WTC11 (cell line): ENCODE data around the gene OR2G2. TPM values are rescaled to one million over a fixed set of nuclear protein-coding genes. Genes with fewer than 3 reads are reported as not detected.

Experiments
- ATAC-seq: fragments of 200-7000 bp; cut with Tn5 transposase; 2 replicates; pipeline ENCODE4 v1.10.0; 2021; ENCODE audit warnings: mild to moderate bottlenecking, moderate library complexity
- CTCF ChIA-PET: fragments of 300-600 bp; sonication (Branson Sonifier 250); formaldehyde crosslinking; loops from one replicate; lab custom pipeline; 2021; ENCODE audit warnings: antibody characterized with exemption; lab: Charles Lee
- POLR2A ChIA-PET: fragments of 350-600 bp; sonication (Branson Sonifier 250); formaldehyde crosslinking; loops from one replicate; lab custom pipeline; 2021; ENCODE audit warnings: antibody characterized with exemption; lab: Charles Lee
- DNase-seq: peaks from one replicate; pipeline ENCODE4 v3.0.0; 2021; ENCODE audit warnings: low spot score
- H3K27ac Mint-ChIP-seq: 2 replicates; pipeline ENCODE4 v1.8.0; 2021; ENCODE audit warnings: mixed read lengths
- H3K27me3 Mint-ChIP-seq: 2 replicates; pipeline ENCODE4 v1.8.0; 2021; ENCODE audit warnings: low read depth, mild to moderate bottlenecking, moderate library complexity, mixed read lengths
- H3K36me3 Mint-ChIP-seq: 2 replicates; pipeline ENCODE4 v1.8.0; 2021; ENCODE audit warnings: mixed read lengths
- H3K4me1 Mint-ChIP-seq: 2 replicates; pipeline ENCODE4 v1.8.0; 2022; ENCODE audit warnings: mixed read lengths
- H3K4me3 Mint-ChIP-seq: 2 replicates; pipeline ENCODE4 v1.8.0; 2021; ENCODE audit warnings: mild to moderate bottlenecking, moderate library complexity, mixed read lengths
- H3K9me3 Mint-ChIP-seq: 2 replicates; pipeline ENCODE4 v1.8.0; 2021; ENCODE audit warnings: mixed read lengths
- AR ChIP-seq: fragments of 250-450 bp; sonication (Bioruptor Pico); IDR thresholded peaks from 2 replicates; pipeline ENCODE4 v1.9.0; 2021; ENCODE audit warnings: mild to moderate bottlenecking
- ARID4B ChIP-seq: sonication (generic); formaldehyde crosslinking; IDR thresholded peaks from 2 replicates; pipeline ENCODE4 v1.8.0; 2023; ENCODE audit warnings: missing genetic modification reagents, mild to moderate bottlenecking, borderline replicate concordance
- ATF3 ChIP-seq: sonication (generic); formaldehyde crosslinking; conservative IDR thresholded peaks from 2 replicates; pipeline ENCODE4 v1.8.1; 2022; ENCODE audit warnings: mild to moderate bottlenecking, missing genetic modification reagents
- ESRRA ChIP-seq: sonication (generic); formaldehyde crosslinking; IDR thresholded peaks from 2 replicates; pipeline ENCODE4 v1.8.1; 2022; ENCODE audit warnings: mild to moderate bottlenecking, missing genetic modification reagents, borderline replicate concordance
- GABPB1 ChIP-seq: sonication (generic); formaldehyde crosslinking; IDR thresholded peaks from 2 replicates; pipeline ENCODE4 v1.8.1; 2023; ENCODE audit warnings: mild to moderate bottlenecking, missing genetic modification reagents
- GTF2I ChIP-seq: fragments of 250-450 bp; sonication (Bioruptor Pico); conservative IDR thresholded peaks from 2 replicates; pipeline ENCODE4 v1.4.0; 2021; ENCODE audit warnings: mild to moderate bottlenecking
- HMGA2 ChIP-seq: fragments of 250-450 bp; sonication (Bioruptor Pico); IDR thresholded peaks from 2 replicates; pipeline ENCODE4 v1.4.0; 2021; ENCODE audit warnings: mild to moderate bottlenecking, moderate library complexity
- KAT7 ChIP-seq: sonication (generic); formaldehyde crosslinking; IDR thresholded peaks from 2 replicates; pipeline ENCODE4 v1.8.1; 2023; ENCODE audit warnings: missing genetic modification reagents, mild to moderate bottlenecking, borderline replicate concordance
- MLX ChIP-seq: sonication (generic); formaldehyde crosslinking; IDR thresholded peaks from 2 replicates; pipeline ENCODE4 v1.8.1; 2023; ENCODE audit warnings: mild to moderate bottlenecking, missing genetic modification reagents, moderate library complexity
- MXD4 ChIP-seq: fragments of 250-450 bp; sonication (Bioruptor Pico); IDR thresholded peaks from 2 replicates; pipeline ENCODE4 v1.8.0; 2021; ENCODE audit warnings: mild to moderate bottlenecking, moderate library complexity, borderline replicate concordance
- NFE2L1 ChIP-seq: sonication (generic); formaldehyde crosslinking; IDR thresholded peaks from 2 replicates; pipeline ENCODE4 v1.8.1; 2023; ENCODE audit warnings: missing genetic modification reagents
- PREB ChIP-seq: sonication (generic); formaldehyde crosslinking; IDR thresholded peaks from 2 replicates; pipeline ENCODE4 v1.8.1; 2022; ENCODE audit warnings: mild to moderate bottlenecking, missing genetic modification reagents, moderate library complexity, borderline replicate concordance
- SMAD4 ChIP-seq: sonication (generic); formaldehyde crosslinking; IDR thresholded peaks from 2 replicates; pipeline ENCODE4 v1.8.0; 2022; ENCODE audit warnings: mild to moderate bottlenecking, missing genetic modification reagents
- SP1 ChIP-seq: sonication (generic); formaldehyde crosslinking; conservative IDR thresholded peaks from 2 replicates; pipeline ENCODE4 v1.8.1; 2022; ENCODE audit warnings: missing genetic modification reagents
- TP53 ChIP-seq: sonication (generic); formaldehyde crosslinking; IDR thresholded peaks from 2 replicates; pipeline ENCODE4 v1.8.1; 2023; ENCODE audit warnings: mild to moderate bottlenecking, missing genetic modification reagents
- USF1 ChIP-seq: sonication (generic); formaldehyde crosslinking; IDR thresholded peaks from 2 replicates; pipeline ENCODE4 v1.8.0; 2022; ENCODE audit warnings: mild to moderate bottlenecking, missing genetic modification reagents
- ZNF281 ChIP-seq: sonication (generic); formaldehyde crosslinking; IDR thresholded peaks from 2 replicates; pipeline ENCODE4 v1.8.0; 2023; ENCODE audit warnings: mild to moderate bottlenecking, missing genetic modification reagents
- ZNF416 ChIP-seq: fragments of 250-450 bp; sonication (Bioruptor Pico); IDR thresholded peaks from 2 replicates; pipeline ENCODE4 v1.9.0; 2021; ENCODE audit warnings: mild to moderate bottlenecking, inconsistent platforms
- ZNF423 ChIP-seq: fragments of 250-450 bp; sonication (Bioruptor Pico); IDR thresholded peaks from 2 replicates; pipeline ENCODE4 v2.1.2; 2022; ENCODE audit warnings: mild to moderate bottlenecking, moderate library complexity
- ZNF425 ChIP-seq: fragments of 250-450 bp; sonication (Bioruptor Pico); conservative IDR thresholded peaks from 2 replicates; pipeline ENCODE4 v1.9.0; 2021; ENCODE audit warnings: mild to moderate bottlenecking
- total RNA-seq: library from RNA; stranded (reverse); gene quantifications from 3 replicates; pipeline ENCODE4 v1.2.3, GENCODE V29; 2021

Gene OR2G2
- total RNA-seq, 1 experiment from 2014 or later: not detected

GRCh38 chr1:247539215-247539614 lies 48.9 kb upstream of the OR2G2 start:
- no peak for TF ChIP-seq ARID4B (CRISPR knock-in tag)
- CTCF ChIA-PET: interaction anchor here (0.6 kb wide), 1 partner anchor 9 kb away, joined by 5 read pairs; no protein-coding TSS in a partner anchor
- no peak overlapping the region for H3K4me3 Mint-ChIP-seq
- no peaks in the 10 kb centered on the region for H3K36me3 Mint-ChIP-seq
- no peaks in the 10 kb centered on the region for H3K27me3 Mint-ChIP-seq
- POLR2A ChIA-PET: no interaction called here
- no peak for ATAC-seq
- H3K9me3 Mint-ChIP-seq: no peaks in the 10 kb centered on the region
- H3K4me1 Mint-ChIP-seq: peaks cover 3% of the 10 kb centered on the region
- H3K27ac Mint-ChIP-seq: no peak overlapping the region
- DNase-seq: no peak

- ChIA-PET CTCF (interaction anchor here (1.2 to 3.8 kb wide), 2 partner anchors 9 to 12 kb away, joined by 3 to 18 read pairs; no protein-coding TSS in a partner anchor), POLR2A (no interaction called here)
- no peaks in the 10 kb centered on the region for H3K27me3 Mint-ChIP-seq
- ATAC-seq (no peak), DNase-seq (no peak)
- no peak overlapping the region for H3K4me3 Mint-ChIP-seq
- peaks cover 3% of the 10 kb centered on the region for H3K4me1 Mint-ChIP-seq
- H3K9me3 Mint-ChIP-seq: no peaks in the 10 kb centered on the region
- H3K36me3 Mint-ChIP-seq: no peaks in the 10 kb centered on the region
- no peak overlapping the region for H3K27ac Mint-ChIP-seq
- TF ChIP-seq AR: no peak
- no peak for TF ChIP-seq ZNF281 (CRISPR knock-in tag)
- TF ChIP-seq ZNF423 (CRISPR knock-in tag): no peak
- TF ChIP-seq NFE2L1 (CRISPR knock-in tag): no peak
- no peak for TF ChIP-seq ESRRA
- TF ChIP-seq MLX: no peak
- no peak for TF ChIP-seq ZNF425
- TF ChIP-seq KAT7 (CRISPR knock-in tag): no peak
- TF ChIP-seq GTF2I (CRISPR knock-in tag): no peak
- no peak for TF ChIP-seq MXD4 (CRISPR knock-in tag)
- TF ChIP-seq ATF3 (CRISPR knock-in tag): no peak
- no peak for TF ChIP-seq TP53 (CRISPR knock-in tag)
- TF ChIP-seq HMGA2 (CRISPR knock-in tag): no peak
- TF ChIP-seq PREB: no peak
- TF ChIP-seq SP1 (CRISPR knock-in tag): no peak
- TF ChIP-seq ZNF416 (CRISPR knock-in tag): no peak
- no peak for TF ChIP-seq GABPB1
- TF ChIP-seq SMAD4 (CRISPR knock-in tag): no peak
- no peak for TF ChIP-seq USF1 (CRISPR knock-in tag)
These were observed 47.6 kb upstream of the OR2G2 start for GRCh38 chr1:247540581-247540980.
